CD4-positive, alpha-beta T cell (primary cell): ENCODE measurements around the gene MT4. TPM values are rescaled to one million over a fixed set of nuclear protein-coding genes. Genes with fewer than 3 reads are reported as not detected.

Experiments
- ATAC-seq: fragments of 200-7000 bp; cut with Tn5 transposase; one replicate; pipeline ENCODE4 v1.10.0; 2022; ENCODE audit warnings: mild to moderate bottlenecking; ENCODE audit not compliant: poor library complexity
- CTCF ChIA-PET: fragments of 350-600 bp; sonication (Branson Sonifier 250); formaldehyde crosslinking; loops from one replicate; lab custom pipeline; 2021; ENCODE audit warnings: antibody characterized with exemption, inconsistent platforms; lab: Charles Lee
- POLR2A ChIA-PET: fragments of 350-600 bp; sonication (Branson Sonifier 250); formaldehyde crosslinking; loops from one replicate; lab custom pipeline; 2021; ENCODE audit warnings: antibody characterized with exemption, inconsistent platforms; lab: Charles Lee
- DNase-seq, 14 experiments: peaks; one replicate each; pipeline ENCODE4 v3.0.0-alpha.2; 2013 to 2020; ENCODE audit warnings: mixed read lengths in 2 of 14
- H3K27ac ChIP-seq, 2 donors: one replicate each; pipeline versions ENCODE4 v1.5.1 to v1.7.0; 2013; ENCODE audit warnings: low read length in 2 of 2, low read depth in 1 of 2, mild to moderate bottlenecking in 1 of 2
- H3K27me3 ChIP-seq, 2 experiments: 1 replicate in 1 of 2; 2 replicates in 1 of 2; pipeline versions ENCODE4 v1.6.1 to v1.7.0; 2013; ENCODE audit warnings: low read length in 2 of 2, control low read depth in 1 of 2, mild to moderate bottlenecking in 1 of 2, moderate library complexity in 1 of 2; ENCODE audit not compliant: insufficient read depth in 2 of 2, control insufficient read depth in 1 of 2
- H3K36me3 ChIP-seq: one replicate; pipeline ENCODE4 v1.6.1; 2013; ENCODE audit warnings: low read length, control low read depth; ENCODE audit not compliant: insufficient read depth
- H3K4me1 ChIP-seq: one replicate; pipeline ENCODE4 v1.6.1; 2013; ENCODE audit warnings: low read length, control low read depth; ENCODE audit not compliant: insufficient read depth
- H3K4me3 ChIP-seq: one replicate; pipeline ENCODE4 v1.5.1; 2013; ENCODE audit warnings: mild to moderate bottlenecking, low read length, moderate library complexity
- H3K9me3 ChIP-seq, 2 experiments: 1 replicate in 1 of 2; 2 replicates in 1 of 2; pipeline versions ENCODE4 v1.6.1 to v1.7.0; 2013; ENCODE audit warnings: low read length in 2 of 2, mild to moderate bottlenecking in 2 of 2, control low read depth in 1 of 2, moderate library complexity in 1 of 2; ENCODE audit not compliant: control insufficient read depth in 1 of 2, insufficient read depth in 1 of 2
- H3K27ac Mint-ChIP-seq: one replicate; pipeline ENCODE4 v1.8.0; 2020; ENCODE audit warnings: mixed read lengths
- H3K27me3 Mint-ChIP-seq: one replicate; pipeline ENCODE4 v1.8.0; 2021; ENCODE audit warnings: mixed read lengths
- H3K36me3 Mint-ChIP-seq: one replicate; pipeline ENCODE4 v1.8.0; 2021; ENCODE audit warnings: low read depth, mixed read lengths
- H3K4me1 Mint-ChIP-seq: one replicate; pipeline ENCODE4 v1.8.0; 2021; ENCODE audit warnings: low read depth, mixed read lengths
- H3K4me3 Mint-ChIP-seq: one replicate; pipeline ENCODE4 v1.8.0; 2020; ENCODE audit warnings: mild to moderate bottlenecking, mixed read lengths
- H3K9me3 Mint-ChIP-seq: one replicate; pipeline ENCODE4 v1.8.0; 2020; ENCODE audit warnings: mixed read lengths
- intact Hi-C, 2 experiments: fragments of 100-400 bp; cut with DNase I in 1 of 2; cut with micrococcal nuclease in 1 of 2; formaldehyde crosslinking; loops; one replicate each; pipeline versions ENCODE4 v1.15.1 to v1.9.0; 2023 to 2025; cut with DNase I, micrococcal nuclease
- total RNA-seq, 174 experiments: library from RNA in 2 of 174; stranded (reverse) in 2 of 174; gene quantifications; one replicate each; pipeline ENCODE4 v1.2.3 and lab custom pipeline; 2021 to 2026
- TF ChIP-seq, protein P1 (sequence below): fragments of 200-600 bp; IDR thresholded peaks from one replicate; pipeline ENCODE4 v1.8.0; 2022; ENCODE audit warnings: antibody characterized with exemption, mild to moderate bottlenecking

The MT4 gene
- total RNA-seq, 2 experiments from 2014 or later: not detected

DNA sequence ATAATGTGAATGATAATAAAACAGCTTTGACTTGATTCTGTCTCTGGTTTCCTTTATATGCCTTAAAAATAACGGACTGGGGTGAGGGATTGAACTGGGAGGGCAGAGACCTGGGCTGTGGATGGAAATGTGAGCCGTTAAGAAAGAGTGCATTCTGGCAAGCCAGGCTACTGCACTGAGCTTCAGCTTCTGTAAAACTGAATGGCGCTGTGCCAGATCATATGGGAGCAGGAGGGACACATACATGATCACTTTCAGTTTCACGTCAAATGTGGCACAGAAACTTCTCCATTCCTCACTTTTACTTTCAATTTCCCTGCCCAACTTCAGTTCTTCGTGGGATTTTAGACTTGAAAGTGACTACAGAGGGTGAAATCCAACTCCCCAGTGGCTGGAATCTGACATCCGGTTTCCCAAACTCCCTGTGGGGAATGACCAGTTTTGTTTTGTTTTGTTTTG lies 44.6 kb downstream of the MT4 start:
- POLR2A ChIA-PET: interaction anchor here (0.8 to 3.7 kb wide), 8 partner anchors 9 to 99 kb away, joined by 4 to 26 read pairs (median 6); partner anchors contain the start of genes MT1E, MT1F and MT1X
- ATAC-seq: peak; percentile 45
- H3K4me3 Mint-ChIP-seq: peak overlapping the region; percentile 98

DNA sequence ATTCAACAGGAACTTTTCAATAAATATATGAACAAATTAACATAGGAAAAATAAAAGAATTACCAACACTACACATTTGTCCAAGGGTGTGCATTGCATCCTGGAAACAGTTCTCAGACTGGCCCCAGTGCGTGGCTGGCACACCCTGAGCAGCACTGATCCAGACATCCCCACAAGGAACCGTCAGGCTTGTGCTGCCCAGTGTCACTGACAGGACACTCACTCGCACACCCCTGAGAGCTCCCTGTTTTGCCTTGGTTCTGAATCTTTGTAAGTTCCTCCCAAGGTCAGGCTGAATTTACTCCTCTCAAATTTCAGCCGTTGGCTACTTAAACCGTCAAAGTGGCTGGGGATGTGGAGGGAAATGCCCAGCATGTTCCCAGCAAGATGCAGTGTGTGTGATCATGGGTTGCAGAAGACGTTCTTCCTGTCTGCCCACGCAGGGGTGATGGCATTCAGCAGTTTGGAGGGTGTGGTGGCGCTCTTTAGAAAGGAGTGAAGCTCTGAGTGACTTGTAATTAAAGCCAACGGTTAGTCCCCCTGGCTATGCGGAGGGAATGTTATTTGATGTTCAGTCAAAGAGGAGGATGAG lies 45.2 kb downstream of the MT4 start:
- Histone ChIP-seq H3K27me3 (no peaks in the 10 kb centered on the region), H3K9me3 (no peaks in the 10 kb centered on the region), H3K4me3 (peak overlapping the region; percentile 80), H3K27ac (peak overlapping the region; percentile 71 to 88), H3K36me3 (no peaks in the 10 kb centered on the region), H3K4me1 (peaks cover 50% of the 10 kb centered on the region)
- Mint-ChIP-seq H3K36me3 (no peaks in the 10 kb centered on the region), H3K27ac (peak overlapping the region; percentile 96), H3K4me1 (peaks cover 57% of the 10 kb centered on the region), H3K9me3 (no peaks in the 10 kb centered on the region), H3K4me3 (peak overlapping the region; percentile 98), H3K27me3 (no peaks in the 10 kb centered on the region)
- TF ChIP-seq, protein P1, sequence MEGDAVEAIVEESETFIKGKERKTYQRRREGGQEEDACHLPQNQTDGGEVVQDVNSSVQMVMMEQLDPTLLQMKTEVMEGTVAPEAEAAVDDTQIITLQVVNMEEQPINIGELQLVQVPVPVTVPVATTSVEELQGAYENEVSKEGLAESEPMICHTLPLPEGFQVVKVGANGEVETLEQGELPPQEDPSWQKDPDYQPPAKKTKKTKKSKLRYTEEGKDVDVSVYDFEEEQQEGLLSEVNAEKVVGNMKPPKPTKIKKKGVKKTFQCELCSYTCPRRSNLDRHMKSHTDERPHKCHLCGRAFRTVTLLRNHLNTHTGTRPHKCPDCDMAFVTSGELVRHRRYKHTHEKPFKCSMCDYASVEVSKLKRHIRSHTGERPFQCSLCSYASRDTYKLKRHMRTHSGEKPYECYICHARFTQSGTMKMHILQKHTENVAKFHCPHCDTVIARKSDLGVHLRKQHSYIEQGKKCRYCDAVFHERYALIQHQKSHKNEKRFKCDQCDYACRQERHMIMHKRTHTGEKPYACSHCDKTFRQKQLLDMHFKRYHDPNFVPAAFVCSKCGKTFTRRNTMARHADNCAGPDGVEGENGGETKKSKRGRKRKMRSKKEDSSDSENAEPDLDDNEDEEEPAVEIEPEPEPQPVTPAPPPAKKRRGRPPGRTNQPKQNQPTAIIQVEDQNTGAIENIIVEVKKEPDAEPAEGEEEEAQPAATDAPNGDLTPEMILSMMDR: no peak
- ChIA-PET CTCF (interaction anchor here (2.8 kb wide), 1 partner anchor 92 kb away, joined by 16 read pairs; no protein-coding TSS in a partner anchor), POLR2A (interaction anchor here (0.8 to 3.7 kb wide), 9 partner anchors 9 to 99 kb away, joined by 3 to 26 read pairs (median 6); partner anchors contain the start of genes BBS2, MT1E, MT1F and MT1X)
- DNase-seq: peak; percentile 17 to 91 (median 56)
- ATAC-seq: peak; percentile 67
- intact Hi-C loops: loop anchor here in 1 of 2 experiments (1.0 kb wide), 1 partner anchor 72 kb away; the partner anchor contains the start of gene MT1X

More for the DNA sequence above, 44.6 kb downstream of the MT4 start:
- Histone ChIP-seq H3K4me1 (peaks cover 50% of the 10 kb centered on the region), H3K9me3 (no peaks in the 10 kb centered on the region), H3K4me3 (peak overlapping the region; percentile 80), H3K27me3 (no peaks in the 10 kb centered on the region), H3K36me3 (no peaks in the 10 kb centered on the region), H3K27ac (peak overlapping the region; percentile 71 to 88)
- H3K27me3 Mint-ChIP-seq: no peaks in the 10 kb centered on the region
- TF ChIP-seq, protein P1: no peak
- H3K36me3 Mint-ChIP-seq: no peaks in the 10 kb centered on the region
- DNase-seq: peak; percentile 52 to 93 (median 67)
- peaks cover 57% of the 10 kb centered on the region for H3K4me1 Mint-ChIP-seq
- intact Hi-C loops: loop anchor here in 1 of 2 experiments (2.0 kb wide), 1 partner anchor 15 kb away; the partner anchor contains the start of gene MT1E
- H3K27ac Mint-ChIP-seq: peak overlapping the region; percentile 96
- CTCF ChIA-PET: interaction anchor here (2.8 kb wide), 1 partner anchor 93 kb away, joined by 16 read pairs; no protein-coding TSS in a partner anchor
- H3K9me3 Mint-ChIP-seq: no peaks in the 10 kb centered on the region

DNA sequence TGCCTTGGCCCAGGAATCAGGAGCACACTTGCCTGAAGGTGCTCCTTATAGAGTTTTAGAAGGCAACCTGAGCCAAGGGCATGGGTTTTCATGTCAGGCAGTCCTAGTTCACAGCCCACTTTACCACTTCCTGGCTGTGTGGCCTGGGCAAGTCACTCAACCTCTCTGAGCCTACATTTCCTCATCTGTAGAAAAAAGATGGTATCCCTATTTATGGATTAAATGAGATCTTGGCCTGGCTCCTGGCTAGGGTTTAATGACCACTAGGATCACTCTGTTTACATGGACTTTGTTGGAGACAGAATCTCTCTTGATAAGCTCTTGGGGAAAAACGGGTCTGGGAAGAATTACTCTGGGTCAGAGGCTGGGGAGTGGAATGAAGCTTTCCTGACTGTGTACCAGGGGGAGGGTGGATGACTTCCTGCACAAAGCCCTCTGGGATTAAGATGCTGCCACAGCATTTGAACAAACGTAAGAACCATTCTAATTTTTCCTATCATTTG lies 45.8 kb downstream of the MT4 start:
- peaks cover 50% of the 10 kb centered on the region for H3K4me1 ChIP-seq
- ATAC-seq: peak; percentile 25

More for the DNA sequence above, 45.8 kb downstream of the MT4 start:
- H3K36me3 ChIP-seq: no peaks in the 10 kb centered on the region
- H3K9me3 Mint-ChIP-seq: no peaks in the 10 kb centered on the region
- peak overlapping the region; percentile 98 for H3K4me3 Mint-ChIP-seq
- peak overlapping the region; percentile 71 to 88 for H3K27ac ChIP-seq
- intact Hi-C loops: loop anchor here in 1 of 2 experiments (1.0 kb wide), 1 partner anchor 72 kb away; the partner anchor contains the start of gene MT1X
- TF ChIP-seq, protein P1: no peak
- H3K4me1 Mint-ChIP-seq: peaks cover 57% of the 10 kb centered on the region
- peak overlapping the region; percentile 80 for H3K4me3 ChIP-seq
- no peaks in the 10 kb centered on the region for H3K36me3 Mint-ChIP-seq
- no peaks in the 10 kb centered on the region for H3K9me3 ChIP-seq
- peak overlapping the region; percentile 96 for H3K27ac Mint-ChIP-seq
- CTCF ChIA-PET: interaction anchor here (2.8 kb wide), 1 partner anchor 91 kb away, joined by 16 read pairs; no protein-coding TSS in a partner anchor
- DNase-seq: no peak
- POLR2A ChIA-PET: interaction anchor here (0.9 to 3.7 kb wide), 8 partner anchors 10 to 98 kb away, joined by 3 to 26 read pairs (median 6); partner anchors contain the start of genes BBS2, MT1E, MT1F and MT1X
- H3K27me3 ChIP-seq: no peaks in the 10 kb centered on the region
- H3K27me3 Mint-ChIP-seq: no peaks in the 10 kb centered on the region
